Adrenal gland (tissue), 12 donors: Measurements from ENCODE around the gene FGFR3. TPM values are rescaled to one million over a fixed set of nuclear protein-coding genes. Genes with fewer than 3 reads are reported as not detected.

Source experiments
- DNase-seq, 7 donors: peaks; one replicate each; pipeline ENCODE4 v3.0.0-alpha.2; 2019 to 2020
- H3K27ac ChIP-seq, 5 donors: fragments of 200-600 bp; sonication (generic) in 4 of 5; 1 replicate in 3 of 5; 2 replicates in 2 of 5; pipeline versions ENCODE4 v1.5.1 to v1.8.0; 2016 to 2020; ENCODE audit warnings: mild to moderate bottlenecking in 1 of 5
- H3K27me3 ChIP-seq: fragments of 200-600 bp; 2 replicates; pipeline ENCODE4 v1.8.0; 2021
- H3K36me3 ChIP-seq, 2 donors: fragments of 200-600 bp; replicated peaks in 1 of 2; 1 replicate in 1 of 2; 2 replicates in 1 of 2; pipeline versions ENCODE4 v1.5.1 to v1.8.0; 2018 to 2022
- H3K4me1 ChIP-seq, 2 donors: fragments of 200-600 bp; replicated peaks in 1 of 2; 1 replicate in 1 of 2; 2 replicates in 1 of 2; pipeline versions ENCODE4 v1.5.1 to v1.8.0; 2018 to 2021
- H3K4me3 ChIP-seq, 4 donors: fragments of 200-600 bp; sonication (generic) in 3 of 4; one replicate each; pipeline ENCODE4 v1.5.1; 2016 to 2018
- H3K9me3 ChIP-seq, 3 donors: fragments of 200-600 bp; sonication (generic) in 1 of 3; replicated peaks in 1 of 3; 1 replicate in 2 of 3; 2 replicates in 1 of 3; pipeline versions ENCODE4 v1.5.1 to v1.8.0; 2016 to 2021
- POLR2A ChIP-seq, 2 donors: fragments of 450-650 bp; IDR thresholded peaks; one replicate each; pipeline ENCODE4 v1.6.1; 2017; ENCODE audit warnings: antibody characterized with exemption in 2 of 2, mild to moderate bottlenecking in 2 of 2, moderate library complexity in 1 of 2
- WGBS, 4 donors: extraction: QIAGEN DNeasy Blood & Tissue Kit in 2 of 4; methylation state at CpG; one replicate each; pipeline versions ENCODE4 v1.1.5 to v1.1.7; 2013 to 2017; 5-methylcytosine and 5-hydroxymethylcytosine counted together
- intact Hi-C, 2 donors: fragments of 100-400 bp; cut with DNase I; formaldehyde crosslinking; loops; one replicate each; pipeline versions ENCODE4 v1.14.1 to v1.15.0; 2022 to 2023
- polyA plus RNA-seq, 3 donors: library from polyadenylated mRNA; stranded (reverse); fragments of 200-250 nt in 2 of 3; fragments of 350-450 nt in 1 of 3; fragmentation: Illumina TruSeq in 1 of 3; extraction: RNeasy Lipid Tissue Mini Kit (QIAGEN cat#74804) in 1 of 3; gene quantifications; one replicate each; pipeline ENCODE4 v1.2.3, GENCODE V29; 2013 to 2014
- total RNA-seq, 9 donors: library from RNA; depleted of rRNA in 4 of 9; stranded (reverse); fragments of >200 nt in 4 of 9; fragments of 120-200 nt in 1 of 9; fragmentation: NEBNext Ultra II Directional in 1 of 9; extraction: Animal tissue kit (Norgen Biotek cat#: 25700) in 1 of 9; gene quantifications; one replicate each; pipeline versions ENCODE4 v1.1.0 to v1.2.4, GENCODE V29; 2013 to 2023
- TF ChIP-seq, protein P1 (sequence below), 6 experiments: fragments of 450-650 bp in 4 of 6; fragments of 200-600 bp in 2 of 6; sonication (generic) in 1 of 6; IDR thresholded peaks; 1 replicate in 5 of 6; 2 replicates in 1 of 6; pipeline versions ENCODE4 v1.5.1 to v1.8.0; 2016 to 2021; ENCODE audit warnings: antibody characterized with exemption in 6 of 6, mild to moderate bottlenecking in 2 of 6, moderate library complexity in 1 of 6
- donor health status: healthy with polysubstance abuse.
- donor health status: Bipolar disorder and iron deficiency.
- donor health status: DM: yes; HTN: yes; CAD: no.
- donor health status: DM: no; HTN: no; CAD: no.
- donor health status: DM: no; HTN: no; CAD: no.
- donor health status: DM: yes; HTN: yes; CAD: no.

FGFR3 gene
- total and polyA plus RNA-seq, 12 donors, result 0.11 to 4.7 (median 1.9) TPM

DNA sequence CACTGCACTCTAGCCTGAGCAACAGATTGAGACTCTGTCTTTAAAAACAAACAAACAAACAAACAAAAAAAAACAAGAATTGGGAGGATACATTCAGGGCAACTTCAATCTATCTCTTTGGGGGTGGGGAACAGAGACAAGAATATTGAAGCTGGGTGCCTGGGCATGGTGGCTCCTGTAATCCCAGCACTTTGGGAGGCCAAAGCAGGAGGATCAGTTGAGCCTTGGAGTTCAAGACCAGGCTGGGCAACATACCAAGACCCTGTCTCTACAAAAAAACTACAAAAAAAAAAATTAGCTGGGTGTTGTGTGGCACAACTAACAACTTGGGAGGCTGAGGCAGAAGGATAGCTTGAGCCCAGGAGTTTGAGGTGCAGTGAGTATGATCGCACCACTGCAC is 61.7 kb downstream of the FGFR3 start:
- Histone ChIP-seq H3K9me3 (no peaks in the 10 kb centered on the region), H3K27ac (peak overlapping the region in 1 of 5 donors; percentile 90), H3K27me3 (no peaks in the 10 kb centered on the region), H3K4me3 (peak overlapping the region in 1 of 4 donors; percentile 100), H3K4me1 (peaks cover 49 to 53% of the 10 kb centered on the region in 2 donors), H3K36me3 (no peaks in the 10 kb centered on the region)
- intact Hi-C loops, result no loop called here
- 63 to 69% (median 65%) methylated on average over 1 of the region's 1 CpG for WGBS, 4 donors
- DNase-seq, result no peak
- no peak for TF ChIP-seq POLR2A (IDR thresholded peaks at IDR 0.05)
- TF ChIP-seq, protein P1, sequence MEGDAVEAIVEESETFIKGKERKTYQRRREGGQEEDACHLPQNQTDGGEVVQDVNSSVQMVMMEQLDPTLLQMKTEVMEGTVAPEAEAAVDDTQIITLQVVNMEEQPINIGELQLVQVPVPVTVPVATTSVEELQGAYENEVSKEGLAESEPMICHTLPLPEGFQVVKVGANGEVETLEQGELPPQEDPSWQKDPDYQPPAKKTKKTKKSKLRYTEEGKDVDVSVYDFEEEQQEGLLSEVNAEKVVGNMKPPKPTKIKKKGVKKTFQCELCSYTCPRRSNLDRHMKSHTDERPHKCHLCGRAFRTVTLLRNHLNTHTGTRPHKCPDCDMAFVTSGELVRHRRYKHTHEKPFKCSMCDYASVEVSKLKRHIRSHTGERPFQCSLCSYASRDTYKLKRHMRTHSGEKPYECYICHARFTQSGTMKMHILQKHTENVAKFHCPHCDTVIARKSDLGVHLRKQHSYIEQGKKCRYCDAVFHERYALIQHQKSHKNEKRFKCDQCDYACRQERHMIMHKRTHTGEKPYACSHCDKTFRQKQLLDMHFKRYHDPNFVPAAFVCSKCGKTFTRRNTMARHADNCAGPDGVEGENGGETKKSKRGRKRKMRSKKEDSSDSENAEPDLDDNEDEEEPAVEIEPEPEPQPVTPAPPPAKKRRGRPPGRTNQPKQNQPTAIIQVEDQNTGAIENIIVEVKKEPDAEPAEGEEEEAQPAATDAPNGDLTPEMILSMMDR (IDR thresholded peaks at IDR 0.05), result no peak

DNA sequence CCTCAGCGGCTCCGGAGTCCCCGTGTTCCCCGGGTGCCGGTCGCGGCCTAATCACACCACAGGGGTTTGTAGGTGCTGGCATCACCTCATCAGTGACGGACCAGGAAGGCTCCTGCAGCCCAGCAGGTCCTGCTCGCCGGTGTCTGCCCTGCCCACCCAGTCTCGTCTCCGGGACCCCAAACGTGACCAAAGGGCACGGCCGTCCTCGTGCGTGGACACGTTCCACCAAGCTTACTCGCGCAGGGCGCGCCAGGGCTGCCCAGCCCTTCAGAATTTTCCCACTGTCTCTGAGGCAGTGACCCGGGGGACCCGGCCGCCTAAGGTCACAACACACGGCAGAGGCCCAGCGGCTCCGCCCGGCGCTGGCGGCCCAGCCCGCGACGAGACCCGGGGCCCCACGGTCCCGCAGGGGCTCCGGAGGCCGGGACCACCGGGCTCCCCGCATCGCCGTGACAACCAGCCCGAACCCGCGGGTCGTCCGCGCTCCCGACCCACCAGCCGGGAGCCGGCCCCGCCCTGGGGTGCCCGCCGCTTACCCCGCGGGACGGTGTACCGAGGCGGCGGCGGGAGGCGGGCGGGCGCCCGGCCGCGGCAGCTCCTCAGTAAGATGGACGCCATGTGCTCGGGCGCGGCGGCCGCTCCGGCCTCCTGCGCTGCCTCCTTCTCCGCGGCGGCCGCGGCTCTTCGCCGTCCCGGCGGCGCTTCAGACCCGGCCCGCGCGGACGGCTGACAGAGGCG is 62.4 kb downstream of the FGFR3 start:
- H3K4me3 ChIP-seq, result peak overlapping the region; percentile 4 to 100 (median 59)
- no peaks in the 10 kb centered on the region for H3K9me3 ChIP-seq
- H3K36me3 ChIP-seq, result no peaks in the 10 kb centered on the region
- no peaks in the 10 kb centered on the region for H3K27me3 ChIP-seq
- 0 to 1% (median 0%) methylated on average over 5 to 92 of the region's 92 CpGs for WGBS, 4 donors
- TF ChIP-seq, protein P1 (IDR thresholded peaks at IDR 0.05), result no peak
- peak in 1 of 2 donors; percentile 66 for TF ChIP-seq POLR2A (IDR thresholded peaks at IDR 0.05)
- H3K4me1 ChIP-seq, result peaks cover 49 to 51% of the 10 kb centered on the region in 2 donors
- peak in 6 of 7 donors; percentile 42 to 63 (median 50) for DNase-seq
- intact Hi-C loops, result no loop called here
- H3K27ac ChIP-seq, result peak overlapping the region in 4 of 5 donors; percentile 59 to 90 (median 76)

DNA sequence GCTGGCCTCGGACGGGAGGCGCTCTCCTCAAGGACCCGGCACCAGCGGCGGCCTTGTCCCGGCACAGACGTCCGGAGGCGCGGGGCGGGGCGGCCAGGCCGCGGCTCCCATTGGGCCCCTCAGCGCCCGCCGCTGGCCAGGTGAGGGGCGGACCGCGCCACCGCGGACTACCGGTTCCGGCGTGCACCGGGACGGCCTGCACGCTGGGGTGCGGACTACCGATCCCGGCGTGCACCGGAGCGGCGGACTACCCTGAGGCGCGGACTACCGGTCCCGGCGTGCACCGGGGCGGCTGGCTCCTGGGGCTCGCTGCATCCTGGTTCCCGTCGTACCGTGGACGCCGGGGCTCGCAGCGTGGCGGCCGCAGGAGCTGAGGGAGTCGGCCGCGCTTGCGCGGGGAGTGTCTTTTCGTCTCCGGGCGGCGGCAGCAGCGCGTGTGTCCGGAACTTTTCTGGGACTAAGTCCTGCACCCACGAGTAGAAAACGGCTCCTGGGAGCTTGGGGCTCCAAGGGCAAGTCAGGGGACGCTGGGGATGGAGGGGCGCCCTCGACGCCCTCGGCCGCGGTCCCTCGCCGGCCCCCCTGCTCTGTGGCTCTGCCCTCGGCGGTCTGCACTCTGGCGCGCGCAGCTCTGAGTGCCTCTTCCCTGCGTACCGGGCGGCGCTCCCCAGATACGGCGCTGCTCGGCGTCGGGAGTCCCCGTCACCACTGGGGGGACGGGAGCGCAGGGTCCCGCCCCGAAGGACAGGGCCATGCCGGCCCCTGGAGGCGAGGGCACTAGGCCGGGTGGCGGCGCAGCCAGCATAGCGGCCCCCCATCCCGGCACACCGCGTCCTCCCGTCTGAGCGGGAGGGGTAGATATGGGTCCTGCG is 63.2 kb downstream of the FGFR3 start, which contains the start of gene LETM1:
Gene LETM1 (minus strand): TSS at position 86 of the 872 bp plus-strand sequence. CDS start 206 bp downstream, outside the sequence.
- no peaks in the 10 kb centered on the region for H3K9me3 ChIP-seq
- H3K4me3 ChIP-seq, result peak within 1 kb of the TSS; percentile 68 to 100 (median 72)
- peak; percentile 95 to 97 (median 96) for DNase-seq
- TF ChIP-seq, protein P1 (IDR thresholded peaks at IDR 0.05), result peak in 2 of 6 experiments; percentile 14 to 20
- peak in 1 of 2 donors; percentile 77 for TF ChIP-seq POLR2A (IDR thresholded peaks at IDR 0.05)
- whole genome bisulfite sequencing, 4 donors, result 0 to 1% (median 0%) methylated on average over 11 to 107 of the region's 107 CpGs
- peaks cover 42 to 43% of the 10 kb centered on the region in 2 donors for H3K4me1 ChIP-seq
- peak within 1 kb of the TSS in 4 of 5 donors; percentile 59 to 90 (median 76) for H3K27ac ChIP-seq
- no peaks in the 10 kb centered on the region for H3K36me3 ChIP-seq
- no peaks in the 10 kb centered on the region for H3K27me3 ChIP-seq
- intact Hi-C loops, result no loop called here
